HG02840 (cell line): Measurements from ENCODE around the gene FAM131C.

ENCODE experiments used
- ATAC-seq: cut with Tn5 transposase; IDR thresholded peaks from one replicate; pipeline ENCODE4 v1.9.1; 2021; ENCODE audit warnings: mild to moderate bottlenecking, moderate library complexity, moderate number of reproducible peaks; ENCODE audit not compliant: unreplicated experiment, low FRiP score

The FAM131C gene

DNA sequence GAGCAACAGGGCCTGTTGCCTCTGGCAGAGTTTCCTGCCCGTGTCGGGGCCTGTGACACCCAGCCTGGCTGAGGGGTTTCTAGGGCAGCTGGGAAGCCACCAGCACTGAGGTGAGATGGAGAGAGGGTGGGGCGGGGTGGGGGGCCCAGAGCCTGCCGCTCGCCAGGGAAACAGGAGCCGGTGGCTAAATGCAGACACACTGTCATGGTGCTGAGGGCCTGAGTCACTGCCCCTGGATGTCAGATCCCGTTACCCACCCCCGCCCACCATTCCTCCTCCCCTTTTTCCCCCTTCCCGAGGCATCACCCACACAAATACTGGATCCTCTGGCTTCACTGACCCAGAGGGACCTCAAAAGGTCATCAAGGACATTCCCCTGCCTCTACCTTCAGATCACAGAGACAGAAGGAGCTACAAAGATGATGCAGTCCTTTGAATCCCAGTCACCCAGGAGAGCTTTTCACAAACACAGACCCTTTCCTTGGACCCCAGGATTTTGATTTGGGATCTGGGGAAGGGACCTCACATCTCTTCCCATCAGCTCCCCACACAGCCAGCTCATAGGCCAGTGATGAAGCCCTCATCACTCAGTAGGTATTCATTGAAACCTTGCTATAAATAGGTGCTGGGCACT lies 53.7 kb downstream of the FAM131C start:
- ATAC-seq = no peak

DNA sequence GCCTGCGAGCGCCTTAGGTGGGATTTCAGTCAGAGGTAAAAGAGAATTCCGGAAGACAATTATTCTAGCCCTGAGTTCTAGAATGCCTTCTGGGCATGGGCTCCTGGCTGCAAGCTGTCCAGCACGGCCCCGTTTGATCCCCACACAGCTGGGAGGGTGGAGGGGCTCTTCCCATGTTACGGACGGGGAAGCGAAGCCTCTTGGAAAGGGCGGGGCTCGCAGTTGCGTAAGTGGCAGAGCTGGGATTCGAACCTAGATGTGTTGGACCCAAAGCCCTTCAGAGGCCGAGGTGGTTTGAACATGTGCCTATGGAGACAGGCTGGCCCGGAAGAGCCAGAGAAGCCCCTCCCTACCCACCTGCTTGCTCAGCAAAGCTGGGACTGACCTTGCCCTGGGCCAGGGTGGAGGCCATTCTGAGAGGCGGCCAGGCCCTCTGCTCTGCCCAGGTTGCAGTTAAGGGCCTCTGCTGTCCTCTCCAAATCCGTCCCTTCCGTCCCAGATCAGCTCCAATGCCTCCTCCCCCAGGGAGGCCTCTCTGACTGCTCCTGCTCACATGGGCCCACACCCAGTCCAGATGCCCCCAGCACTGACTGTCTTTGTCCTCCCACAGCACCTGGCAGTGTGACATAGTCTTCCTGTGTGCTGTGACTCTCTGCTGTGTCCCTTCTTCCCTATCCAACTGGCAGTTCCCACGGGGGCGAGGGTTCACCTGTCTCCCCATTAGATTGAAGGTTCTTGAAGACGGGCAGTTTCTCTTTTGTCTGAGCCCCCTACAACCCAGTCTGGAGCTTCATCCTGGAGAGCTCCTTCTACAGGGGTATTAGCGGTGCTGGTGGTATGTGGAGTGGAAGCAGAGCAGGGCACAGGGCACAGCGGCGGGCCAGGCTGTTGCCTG lies 54.5 kb downstream of the FAM131C start:
- ATAC-seq = no peak

DNA sequence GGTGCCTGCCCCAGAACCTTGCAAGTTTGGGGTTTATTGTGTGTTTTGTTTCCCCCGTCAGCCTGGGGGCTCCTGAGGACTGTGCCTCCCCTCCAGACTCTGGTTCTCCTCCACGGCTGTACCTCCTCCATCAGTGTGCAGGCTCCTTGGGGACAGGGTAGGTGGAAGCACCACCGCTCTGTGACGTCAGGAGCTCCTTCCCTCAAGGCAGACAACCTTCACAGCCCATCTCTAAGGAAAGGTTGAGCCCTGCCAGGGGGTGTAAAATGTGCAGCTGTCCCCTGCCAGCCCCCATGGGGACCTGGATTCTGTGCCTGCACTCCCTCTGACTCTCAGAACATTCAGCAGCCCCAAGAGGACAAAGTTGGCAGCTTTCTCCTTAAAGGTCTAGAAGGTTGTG lies 55.1 kb downstream of the FAM131C start:
- no peak for ATAC-seq

DNA sequence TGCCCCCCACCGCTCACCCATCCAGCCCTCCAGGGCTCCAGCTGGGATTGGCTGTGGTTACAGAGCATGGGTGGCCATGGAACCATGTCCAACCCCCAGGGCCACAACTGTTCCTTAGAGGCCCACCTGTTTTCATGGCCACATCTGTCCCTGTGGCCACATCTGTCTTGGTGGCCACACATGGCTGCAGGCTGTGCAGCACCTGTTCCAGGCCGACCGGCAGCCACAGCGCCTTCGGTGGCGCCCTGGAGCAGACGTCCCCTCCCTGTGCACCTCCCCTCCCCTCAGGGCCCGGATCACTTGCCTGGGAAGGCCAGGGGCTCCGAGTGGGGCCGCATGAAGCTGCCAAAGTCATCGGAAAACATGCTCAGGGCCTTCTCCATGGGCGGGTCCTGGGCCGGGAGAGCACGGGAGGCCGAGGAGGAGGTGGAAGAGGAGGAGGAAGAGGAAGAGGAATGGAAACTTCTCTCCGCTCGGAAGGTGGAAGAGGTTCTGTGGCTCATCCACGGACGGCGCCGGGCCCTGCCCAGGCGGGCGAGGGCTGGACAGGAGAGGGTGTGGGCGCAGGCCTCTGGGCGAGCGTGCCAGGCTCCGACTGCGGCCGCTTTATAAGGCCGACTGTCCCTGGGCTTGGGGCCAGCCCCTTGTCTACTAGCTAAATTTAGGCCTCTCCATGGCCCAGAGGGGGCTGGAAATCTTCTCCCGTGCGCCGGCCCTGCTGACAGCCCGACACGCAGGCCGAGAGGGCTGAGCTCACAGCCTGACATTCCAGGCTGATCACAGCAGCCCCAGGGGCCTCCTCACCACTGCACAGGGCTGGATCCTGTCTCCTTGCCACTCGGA lies 55.8 kb downstream of the FAM131C start, which contains the start of gene HSPB7:
TSS of gene HSPB7 (minus strand) at position 583 of the 843 bp plus-strand sequence. CDS start at position 503, 80 bp downstream.
- ATAC-seq = no peak

DNA sequence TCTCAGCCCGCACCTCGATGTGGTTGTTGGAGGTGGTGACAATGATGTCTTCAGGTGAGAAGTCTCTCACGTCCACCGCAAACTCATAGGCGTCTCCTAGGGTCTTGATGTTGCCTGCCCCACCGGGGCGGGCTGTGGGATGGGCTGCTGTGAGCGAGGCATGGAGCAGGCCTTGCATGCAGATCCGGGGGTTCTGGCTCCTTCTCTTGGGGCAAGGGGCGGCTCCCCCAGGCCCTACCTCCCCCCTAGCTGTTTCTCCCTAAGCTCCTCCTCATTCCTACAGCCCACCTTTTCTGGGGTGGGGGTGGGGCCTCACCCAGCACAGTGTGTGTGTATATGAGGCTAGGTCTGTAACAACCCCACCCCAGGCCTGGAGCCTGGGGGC lies 56.4 kb downstream of the FAM131C start:
- no peak for ATAC-seq

DNA sequence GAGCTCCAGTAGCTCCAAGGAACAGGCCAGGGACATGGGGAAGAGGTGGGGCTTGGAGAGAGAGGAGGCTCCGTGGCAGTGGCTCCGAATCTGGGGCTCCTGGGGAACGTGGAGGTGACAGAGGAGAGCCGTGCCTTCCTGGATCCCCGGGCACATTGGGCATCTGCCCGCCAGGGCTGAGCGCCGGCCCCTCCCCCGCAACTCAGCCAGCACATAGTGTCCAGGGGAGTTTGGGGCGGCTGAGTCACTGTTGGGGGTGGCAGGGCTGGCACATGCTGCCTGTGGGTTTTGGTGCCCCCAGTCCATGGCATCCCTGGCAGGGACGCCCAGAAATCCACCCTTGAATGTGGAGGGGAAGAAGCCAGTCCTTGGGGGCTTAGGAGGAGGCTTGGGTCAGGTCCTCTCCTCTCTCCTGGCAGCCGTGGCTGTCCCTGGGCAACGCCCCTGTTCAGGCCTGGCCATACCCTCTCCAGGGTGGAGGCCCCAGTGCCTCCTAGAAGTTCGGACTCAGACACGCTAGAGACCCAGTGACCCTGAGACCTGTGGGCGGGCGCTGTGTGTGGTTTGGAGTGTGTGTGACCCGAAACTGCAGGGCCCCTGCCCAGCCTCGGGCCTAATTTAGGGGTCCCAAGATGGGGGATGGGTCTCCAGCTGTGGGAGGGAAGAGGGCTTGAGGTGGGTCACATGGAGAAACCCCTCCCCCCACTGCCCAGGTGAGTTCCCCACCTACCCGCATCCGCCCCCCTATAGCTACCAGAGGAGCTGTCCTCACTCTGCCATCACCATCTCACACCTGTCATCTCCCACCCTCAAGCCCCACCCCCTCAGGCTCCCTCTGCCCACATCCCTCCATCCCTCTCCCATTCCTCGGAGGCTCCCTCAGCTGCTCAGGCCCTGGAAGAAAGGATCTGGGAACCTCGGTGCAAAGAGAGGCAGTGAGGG lies 57.2 kb downstream of the FAM131C start:
- no peak for ATAC-seq

DNA sequence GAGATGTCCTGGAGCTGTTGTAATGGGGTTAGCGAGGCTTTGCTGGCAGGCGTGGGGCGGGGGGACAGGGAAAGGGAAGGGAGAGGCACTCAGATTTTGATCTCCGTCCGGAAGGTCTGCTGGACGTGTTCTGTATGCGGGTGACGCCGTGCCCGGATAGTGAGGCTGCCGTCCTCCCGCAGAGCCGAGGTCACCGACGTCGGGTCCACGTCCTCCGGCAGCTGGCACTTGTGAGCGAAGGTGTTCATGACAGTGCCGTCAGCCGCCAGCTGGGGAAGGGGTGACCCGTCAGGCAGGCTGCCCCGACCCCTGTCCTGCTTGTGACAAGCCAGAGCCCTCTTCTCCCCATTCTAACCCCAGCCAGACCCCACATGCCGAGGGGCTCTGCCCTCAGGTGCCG lies 58.0 kb downstream of the FAM131C start:
- no peak for ATAC-seq

DNA sequence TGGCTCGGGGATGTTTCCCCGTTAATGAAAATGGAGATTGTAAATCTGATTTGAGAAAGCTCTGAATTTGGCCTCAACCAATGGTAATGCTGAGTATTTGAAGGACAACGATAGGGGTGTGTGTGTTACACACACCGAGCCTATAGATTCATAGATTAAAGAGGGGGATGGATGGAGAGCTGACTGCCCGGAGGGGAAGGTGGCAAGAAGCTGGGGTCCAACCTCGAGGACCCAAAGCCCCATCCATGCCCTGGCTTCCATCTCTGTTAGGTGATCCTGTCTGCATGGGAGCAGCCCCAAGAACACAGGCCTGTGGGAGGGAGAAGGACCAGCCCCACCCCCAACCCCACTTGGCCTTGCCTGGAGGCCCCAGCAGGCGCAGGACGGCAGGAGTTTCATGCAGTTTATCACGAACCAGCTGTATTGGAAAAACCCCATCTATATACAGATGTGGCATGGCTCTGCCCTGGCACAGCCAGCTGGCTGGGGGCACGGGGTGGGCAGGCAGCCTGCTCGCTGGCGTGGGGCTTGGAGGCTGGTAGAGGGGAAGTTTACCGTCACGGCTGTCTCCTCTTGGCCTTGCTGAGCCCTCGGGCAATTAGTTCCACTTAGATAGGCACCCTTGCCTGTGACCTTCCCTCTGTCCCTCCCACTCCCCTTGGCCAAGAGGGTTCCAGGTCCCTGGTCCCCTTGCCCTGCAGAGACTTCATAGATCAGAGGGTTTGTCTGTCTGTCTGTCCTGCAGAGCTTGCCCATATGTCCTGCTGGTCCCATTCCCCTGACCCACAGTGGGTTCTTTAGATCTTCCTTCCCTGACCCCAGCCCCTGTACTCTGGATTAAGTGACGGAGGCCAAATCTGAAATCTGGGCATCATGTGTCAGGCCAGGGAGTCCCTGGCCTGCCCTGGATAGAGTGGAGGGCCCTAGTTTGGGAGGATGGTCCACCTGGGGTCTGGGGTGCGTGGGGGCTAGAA lies 58.7 kb downstream of the FAM131C start:
- ATAC-seq = no peak

DNA sequence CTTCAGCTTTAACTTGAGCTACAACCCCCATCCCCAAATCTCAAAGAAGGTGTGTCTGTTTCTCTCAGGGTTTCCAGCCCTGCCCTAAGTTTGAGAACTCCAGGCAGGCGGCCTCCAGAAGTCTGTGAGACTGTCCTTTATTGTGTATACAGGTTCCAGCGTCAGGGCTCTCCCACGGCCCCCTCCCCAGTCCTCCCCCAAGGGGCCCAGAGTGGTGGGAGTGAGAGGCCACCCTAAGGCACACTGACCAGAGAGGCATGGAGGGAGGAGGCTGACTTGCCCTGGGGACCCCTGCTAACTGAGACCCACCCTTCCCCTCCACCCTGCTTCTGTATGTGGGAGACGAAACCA lies 59.6 kb downstream of the FAM131C start:
- no peak for ATAC-seq

DNA sequence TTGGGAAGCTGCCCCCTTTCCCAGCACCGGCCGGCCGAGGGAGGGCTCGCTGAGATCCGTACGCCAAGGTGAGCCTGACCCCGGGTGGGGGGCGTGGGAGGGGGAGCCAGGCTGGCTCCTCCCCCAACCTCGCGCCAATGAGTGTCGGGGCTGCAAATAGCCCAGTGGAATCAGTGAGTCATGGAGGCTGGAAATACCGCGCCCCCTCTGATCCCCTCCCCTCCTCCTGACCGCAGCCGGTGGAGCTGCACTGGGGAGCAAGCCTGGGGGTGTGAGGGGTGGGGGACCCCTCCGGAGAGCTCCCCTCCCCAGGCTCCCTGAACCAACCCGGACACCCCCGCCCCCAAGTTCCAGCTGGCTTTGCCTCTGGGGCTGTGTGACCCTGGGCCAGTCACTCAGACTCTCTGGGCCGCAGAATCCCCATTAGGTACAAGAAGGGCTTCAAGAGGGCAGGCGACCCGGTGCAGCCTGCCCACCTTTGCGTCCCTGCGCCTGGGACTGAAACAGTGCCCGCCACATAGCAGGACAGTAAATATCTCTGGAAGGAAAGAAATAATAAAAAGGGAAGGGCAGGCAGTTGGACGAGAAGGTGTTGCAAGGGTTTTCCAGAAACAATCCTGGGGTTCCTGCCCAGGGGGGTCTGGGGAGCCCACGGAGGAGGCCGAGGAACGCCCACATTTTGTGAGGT lies 60.1 kb downstream of the FAM131C start:
- no peak for ATAC-seq

DNA sequence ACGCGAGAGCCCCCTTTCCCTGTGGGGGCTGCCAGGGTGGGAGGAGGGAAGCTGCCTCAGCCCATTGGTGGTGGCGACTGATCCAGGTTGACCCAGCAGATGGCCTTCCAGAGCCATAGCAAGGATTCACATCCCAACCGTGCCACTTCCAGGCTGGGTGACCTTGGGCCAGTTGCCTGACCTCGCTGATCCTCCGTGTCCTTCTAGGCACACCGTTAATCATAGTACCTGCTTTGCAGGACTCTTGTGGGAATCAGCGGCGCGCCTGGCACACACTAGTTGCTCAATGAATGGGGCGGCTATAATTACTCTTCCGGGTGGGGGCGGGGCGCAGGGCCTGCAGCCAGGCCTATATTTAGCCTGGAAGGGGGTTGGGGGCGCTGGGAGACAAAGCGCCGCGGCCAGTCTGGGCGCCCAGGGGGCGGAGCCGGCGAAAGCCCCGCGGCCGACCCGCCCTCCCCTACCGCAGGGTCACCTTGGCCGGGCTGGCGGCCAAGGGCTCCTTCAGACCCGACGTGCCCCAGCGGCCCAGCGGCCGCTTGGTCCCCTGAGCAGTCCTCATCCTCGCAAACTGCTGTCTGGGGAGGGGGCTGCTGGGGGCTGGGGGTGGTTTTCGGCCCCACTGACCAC lies 60.7 kb downstream of the FAM131C start:
- ATAC-seq = no peak

DNA sequence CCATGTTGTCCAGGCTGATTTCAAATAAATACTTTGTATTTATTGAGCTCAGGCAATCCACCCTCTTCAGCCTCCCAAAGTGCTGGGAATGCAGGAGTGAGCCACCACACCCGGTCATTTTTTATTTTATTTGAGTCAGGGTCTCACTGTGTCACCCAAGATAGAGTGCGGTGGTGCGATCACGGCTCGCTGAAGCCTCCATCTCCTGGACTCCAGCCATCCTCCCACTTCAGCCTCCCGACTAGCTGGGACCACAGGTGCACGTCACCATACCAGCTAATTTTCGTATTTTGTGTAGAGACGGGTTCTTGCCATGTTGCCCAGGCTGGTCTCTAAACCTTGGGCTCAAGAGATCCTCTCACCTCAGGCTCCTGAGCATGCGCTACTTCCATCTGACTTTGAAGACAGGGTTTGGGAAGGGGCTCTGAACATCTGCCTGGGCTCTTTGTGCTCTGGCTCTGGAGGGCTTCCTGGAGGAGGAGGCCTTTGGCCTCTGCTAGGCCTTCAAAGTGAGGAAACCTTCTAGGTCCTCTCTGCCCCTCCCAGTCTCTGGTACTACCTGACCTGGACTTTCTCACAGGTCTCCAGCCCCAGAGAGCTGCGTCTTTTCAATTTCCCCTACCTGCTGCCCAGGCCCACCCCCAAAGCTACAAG lies 61.4 kb downstream of the FAM131C start:
- no peak for ATAC-seq

DNA sequence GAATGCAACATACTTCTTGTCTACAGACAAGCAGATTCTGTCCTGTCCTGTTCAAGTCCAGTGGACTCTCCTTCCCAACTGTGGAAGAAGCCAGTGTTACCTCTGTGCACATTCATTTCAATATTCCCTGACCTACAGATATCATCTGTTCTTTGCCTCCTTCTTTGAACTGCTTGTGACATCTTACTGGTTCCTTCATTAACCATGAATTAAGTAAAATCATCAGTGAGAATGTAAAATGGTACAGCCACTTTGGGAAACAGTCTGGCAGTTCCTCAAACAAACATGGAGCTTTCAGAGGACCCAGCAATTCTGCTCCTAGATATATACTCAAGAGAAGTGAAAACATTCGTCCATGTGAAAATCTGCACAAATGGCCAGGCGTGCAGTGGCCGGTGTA lies 62.6 kb downstream of the FAM131C start:
- no peak for ATAC-seq

DNA sequence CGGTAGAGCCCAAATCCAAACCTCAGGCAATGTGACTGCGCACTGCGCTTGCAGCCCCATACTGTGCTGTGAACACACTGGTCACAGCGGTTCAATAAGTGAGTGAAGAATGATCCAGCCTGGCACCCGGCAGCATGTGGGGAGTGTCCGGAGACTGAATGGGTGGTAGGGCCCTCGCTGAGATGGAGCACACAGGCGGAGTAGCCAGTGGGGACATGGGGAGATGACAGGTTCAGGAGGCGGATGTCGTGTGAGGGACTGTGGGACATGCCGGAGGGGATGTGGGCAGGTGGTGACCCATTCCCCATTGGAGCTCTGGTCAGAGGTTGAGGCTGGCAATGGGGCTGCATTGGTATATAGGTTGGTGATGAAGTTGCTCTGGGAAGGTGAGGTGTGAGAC lies 63.8 kb downstream of the FAM131C start:
- no peak for ATAC-seq

DNA sequence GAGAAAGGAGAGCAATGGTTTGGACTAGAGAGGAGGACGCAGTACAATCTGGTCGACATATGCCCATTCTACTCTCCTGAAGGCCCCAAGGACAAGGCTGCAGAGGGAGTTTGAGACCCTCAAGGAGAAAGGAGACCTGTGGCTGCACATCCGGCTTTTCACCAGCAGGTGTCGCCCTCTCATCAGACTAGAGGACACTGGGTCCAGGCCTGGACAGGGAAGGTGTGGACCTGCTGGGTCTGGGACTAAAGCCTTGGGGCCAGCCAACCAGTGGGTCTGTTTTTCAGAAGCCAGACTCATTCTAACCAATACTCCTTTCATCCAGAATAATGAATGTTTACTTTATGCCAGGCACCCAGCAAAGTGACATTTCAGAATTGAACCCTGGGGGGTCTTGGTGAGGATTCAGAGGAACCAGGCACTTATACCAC lies 64.4 kb downstream of the FAM131C start:
- no peak for ATAC-seq
